ENCODE data around the gene CHD5. TPM values are rescaled to one million over a fixed set of nuclear protein-coding genes. Genes with fewer than 3 reads are reported as not detected.

Gene CHD5
- total RNA-seq, 1 experiment from 2014 or later, result 1.6 TPM

GRCh38 chr1:6123816-6124215, 56.3 kb downstream of the CHD5 start:
- Histone ChIP-seq H2AFZ (ENCODE audit: low read length) (no peak overlapping the region), H3K14ac (ENCODE audit: insufficient read depth, low read length) (no peak overlapping the region)

More at GRCh38 chr1:6123816-6124215, 56.3 kb downstream of the CHD5 start:
- no peak overlapping the region for H3K4me2 ChIP-seq (ENCODE audit: insufficient read depth, insufficient read length, low read length)
- H3T11ph ChIP-seq (ENCODE audit: low read length), result no peak overlapping the region
- no peak overlapping the region for H2BK12ac ChIP-seq (ENCODE audit: insufficient read length, low read depth, low read length)
- Mint-ChIP-seq H3K27me3 (ENCODE audit: low read depth) (peaks cover 34% of the 10 kb centered on the region), H3K9me3 (no peaks in the 10 kb centered on the region; a peak in 1 of 5 replicates), H3K4me1 (peaks cover 3 to 11% of the 10 kb centered on the region in 2 experiments; a peak in 3 of 4 replicates), H3K4me3 (no peak overlapping the region), H3K27ac (no peak overlapping the region), H3K36me3 (ENCODE audit: insufficient read depth in 1 of 3, low read depth in 3 of 3) (no peaks in the 10 kb centered on the region; a peak in 1 of 7 replicates)
- no peak for TF ChIP-seq CTCF (conservative IDR thresholded peaks at IDR 0.05)
- no peak overlapping the region for H2BK20ac ChIP-seq (ENCODE audit: low read depth, low read length, poor library complexity, severe bottlenecking)
- H3K4me1 ChIP-seq (ENCODE audit: insufficient read depth, low read length), result peaks cover 3% of the 10 kb centered on the region; the same call in 1 of the 2 replicates
- no peak overlapping the region for H3K27ac ChIP-seq (ENCODE audit: insufficient read length, low read depth, low read length)
- H3K56ac ChIP-seq (ENCODE audit: insufficient read length, low read depth, low read length), result no peak overlapping the region
- no peaks in the 10 kb centered on the region for H3K23me2 ChIP-seq (ENCODE audit: insufficient read length, low read depth, low read length, poor library complexity, severe bottlenecking)
- no peak overlapping the region for H2BK15ac ChIP-seq (ENCODE audit: low read depth, low read length)
- WGBS (ENCODE audit: extremely low coverage, insufficient read length, low lambda C conversion rate), result no CpG with 5 or more reads among the region's 10 CpGs
- DNase-seq, result no peak
- H2AK5ac ChIP-seq (ENCODE audit: insufficient read length, low read length), result no peak overlapping the region
- H4K5ac ChIP-seq (ENCODE audit: insufficient read length, low read depth, low read length), result no peak overlapping the region
- H2BK120ac ChIP-seq (ENCODE audit: low read depth, low read length, poor library complexity, severe bottlenecking), result no peak overlapping the region
- no peaks in the 10 kb centered on the region for H4K20me1 ChIP-seq (ENCODE audit: control insufficient read depth, insufficient read depth, insufficient read length)
- H3K9me3 ChIP-seq (ENCODE audit: control insufficient read depth, low read depth, low read length), result no peaks in the 10 kb centered on the region
- no peak overlapping the region for H4K91ac ChIP-seq (ENCODE audit: insufficient read length, low read depth, low read length)
- peaks cover 2% of the 10 kb centered on the region; the same call in 1 of the 2 replicates for H3K27me3 ChIP-seq (ENCODE audit: insufficient read depth, low read length)
- H3K9ac ChIP-seq (ENCODE audit: extremely low read depth, insufficient read length, low read length), result no peak overlapping the region
- no peak overlapping the region for H4K8ac ChIP-seq (replicated peaks; ENCODE audit: insufficient read length, low read depth, low read length)
- no peak overlapping the region for H3K18ac ChIP-seq (ENCODE audit: insufficient read length, low read depth, low read length)
- H2BK5ac ChIP-seq (ENCODE audit: insufficient read length, low read length), result no peak overlapping the region
- no peaks in the 10 kb centered on the region for H3K79me2 ChIP-seq (ENCODE audit: insufficient read depth, low read length)
- no peak overlapping the region for H3K4ac ChIP-seq (ENCODE audit: low read depth, low read length)
- no peaks in the 10 kb centered on the region for H3K79me1 ChIP-seq (ENCODE audit: insufficient read depth, low read depth, low read length, poor library complexity, severe bottlenecking)
- no peak overlapping the region for H3K23ac ChIP-seq (ENCODE audit: insufficient read length, low read depth, low read length)
